A549 (cell line): ENCODE results near the gene VPS51. TPM values are rescaled to one million over a fixed set of nuclear protein-coding genes. Genes with fewer than 3 reads are reported as not detected.

ENCODE experiments used
- ATAC-seq, 2 experiments: fragments of 200-7000 bp in 1 of 2; fragments of >200 bp in 1 of 2; cut with Nextera tagmentation in 1 of 2; cut with Tn5 transposase in 1 of 2; 3 replicates each; pipeline versions ENCODE4 v1.8.0 to v1.9.1; 2018 to 2020; ENCODE audit warnings: mild to moderate bottlenecking in 1 of 2, moderate library complexity in 1 of 2
- CTCF ChIA-PET: fragments of 300-600 bp; sonication (Branson Sonifier 250); formaldehyde crosslinking; extraction: SDS; loops from one replicate; lab custom pipeline; 2021; ENCODE audit warnings: antibody characterized with exemption, inconsistent platforms; lab: Yijun Ruan, JAX
- POLR2A ChIA-PET: fragments of 350-600 bp; formaldehyde crosslinking; extraction: SDS; loops from one replicate; lab custom pipeline; 2021; ENCODE audit warnings: antibody characterized with exemption, inconsistent platforms; lab: Yijun Ruan, JAX
- DNase-seq, 2 experiments: peaks; one replicate each; pipeline versions ENCODE4 v3.0.0 to v3.0.0-alpha.2; 2011 to 2016; ENCODE audit warnings: low read depth in 1 of 2, low spot score in 1 of 2
- FAIRE-seq: peaks from 2 replicates; lab custom pipeline; 2011; peaks lifted over from hg19 to GRCh38; lab: Jason Lieb, UNC
- H3K27ac ChIP-seq, 2 experiments: fragments of >200 bp; sonication (Bioruptor Twin); formaldehyde crosslinking; 3 replicates each; pipeline ENCODE4 v1.5.1; 2016 to 2017
- H3K4me1 ChIP-seq: fragments of >200 bp; sonication (Bioruptor Twin); formaldehyde crosslinking; 3 replicates; pipeline ENCODE4 v1.6.1; 2016
- H3K4me2 ChIP-seq: fragments of >200 bp; sonication (Bioruptor Twin); formaldehyde crosslinking; 3 replicates; pipeline ENCODE4 v1.6.1; 2016
- H3K4me3 ChIP-seq: fragments of >200 bp; sonication (Bioruptor Twin); formaldehyde crosslinking; 3 replicates; pipeline ENCODE4 v1.5.1; 2016
- H3K9me3 ChIP-seq: fragments of >200 bp; sonication (Bioruptor Twin); formaldehyde crosslinking; 3 replicates; pipeline ENCODE4 v1.6.1; 2016
- BHLHE40 ChIP-seq: IDR thresholded peaks from 2 replicates; pipeline ENCODE4 v1.6.1; 2012; ENCODE audit warnings: low read depth, low read length, inconsistent platforms
- CBX2 ChIP-seq: fragments of 200-600 bp; sonication (generic); IDR thresholded peaks from 2 replicates; pipeline ENCODE4 v1.6.1; 2016; ENCODE audit warnings: low read depth, mild to moderate bottlenecking, borderline replicate concordance
- CBX8 ChIP-seq: fragments of 200-600 bp; sonication (generic); IDR thresholded peaks from 2 replicates; pipeline ENCODE4 v1.6.1; 2016
- CEBPB ChIP-seq, 2 experiments: fragments of >200 bp in 1 of 2; sonication (Bioruptor Twin) in 1 of 2; formaldehyde crosslinking in 1 of 2; IDR thresholded peaks; 2 replicates each; pipeline ENCODE4 v1.6.1; 2012 to 2016
- EHF ChIP-seq: fragments of 250-450 bp; sonication (Bioruptor Pico); IDR thresholded peaks from 2 replicates; pipeline ENCODE4 v1.5.0; 2020; ENCODE audit warnings: mild to moderate bottlenecking
- ELK1 ChIP-seq: fragments of 150-350 bp; IDR thresholded peaks from 2 replicates; pipeline ENCODE4 v1.6.1; 2014; ENCODE audit warnings: low read depth, mild to moderate bottlenecking, low read length
- FOSB ChIP-seq: fragments of 250-450 bp; sonication (Bioruptor Pico); IDR thresholded peaks from 2 replicates; pipeline ENCODE4 v1.5.0; 2020; ENCODE audit warnings: mild to moderate bottlenecking, moderate library complexity
- HEYL ChIP-seq: fragments of 250-450 bp; sonication (Bioruptor Pico); IDR thresholded peaks from 2 replicates; pipeline ENCODE4 v1.8.0; 2021; ENCODE audit warnings: mild to moderate bottlenecking, moderate library complexity
- HMGXB4 ChIP-seq: fragments of 250-450 bp; sonication (Bioruptor Pico); IDR thresholded peaks from 2 replicates; pipeline ENCODE4 v1.5.0; 2021; ENCODE audit warnings: mild to moderate bottlenecking, moderate library complexity, borderline replicate concordance
- HOXA7 ChIP-seq: fragments of 250-450 bp; sonication (Bioruptor Pico); IDR thresholded peaks from 2 replicates; pipeline ENCODE4 v1.5.0; 2020; ENCODE audit warnings: mild to moderate bottlenecking, moderate library complexity
- HOXB13 ChIP-seq: fragments of 250-450 bp; sonication (Bioruptor Pico); IDR thresholded peaks from 2 replicates; pipeline ENCODE4 v1.5.0; 2020; ENCODE audit warnings: low read depth, mild to moderate bottlenecking, moderate library complexity
- HOXB5 ChIP-seq: fragments of 250-450 bp; sonication (Bioruptor Pico); IDR thresholded peaks from 2 replicates; pipeline ENCODE4 v1.5.0; 2020; ENCODE audit warnings: mild to moderate bottlenecking, moderate library complexity
- MYC ChIP-seq: IDR thresholded peaks from 2 replicates; pipeline ENCODE4 v1.6.1; 2012; ENCODE audit warnings: mild to moderate bottlenecking, inconsistent platforms, low read length, improper control_type of control experiment, borderline replicate concordance
- NFE2L2 ChIP-seq: fragments of 150-350 bp; conservative IDR thresholded peaks from 2 replicates; pipeline ENCODE4 v1.6.1; 2014; ENCODE audit warnings: low read length
- NR3C1 ChIP-seq: fragments of >200 bp; sonication (Bioruptor Twin); formaldehyde crosslinking; IDR thresholded peaks from 3 replicates; pipeline ENCODE4 v1.6.1; 2017
- PBX3 ChIP-seq: IDR thresholded peaks from 2 replicates; pipeline ENCODE4 v1.6.1; 2012
- POLR2AphosphoS2 ChIP-seq: conservative IDR thresholded peaks from 2 replicates; pipeline ENCODE4 v1.6.1; 2012; ENCODE audit warnings: low read length, improper control_type of control experiment, inconsistent platforms
- TFCP2L1 ChIP-seq: fragments of 250-450 bp; sonication (Bioruptor Pico); IDR thresholded peaks from 2 replicates; pipeline ENCODE4 v1.5.0; 2021; ENCODE audit warnings: mild to moderate bottlenecking
- WGBS: methylation state at CpG from one replicate; pipeline ENCODE4 v1.1.6; 2017; ENCODE audit errors: missing lambda C conversion rate; 5-methylcytosine and 5-hydroxymethylcytosine counted together
- polyA plus RNA-seq, 4 experiments: library from polyadenylated mRNA; depleted of rRNA in 3 of 4; stranded (reverse); fragments of >200 nt; fragmentation: RNase III in 1 of 4; extraction: RNeasy Plus Mini Kit Qiagen cat#74134 plus additional on column Dnase treatment in 1 of 4; gene quantifications; 2 replicates in 3 of 4; 3 replicates in 1 of 4; pipeline ENCODE4 v1.2.3, GENCODE V29; 2011 to 2017

Gene VPS51
- polyA plus RNA-seq, 2 of the 4 experiments (the other 2 are of a cell fraction) = 37.2 to 51.0 TPM

GRCh38 chr11:65135633-65136145 is 39.7 kb downstream of the VPS51 start (continued):
- TF ChIP-seq ELK1 (no peak), EHF (CRISPR knock-in tag) (no peak)
- TF ChIP-seq, all 56 proteins: peak for 0

GRCh38 chr11:65136515-65137096 is 40.6 kb downstream of the VPS51 start:
- 86% methylated on average over 15 of the region's 15 CpGs for WGBS
- TF ChIP-seq ELK1 = no peak
- TF ChIP-seq POLR2AphosphoS2 = no peak
- TF ChIP-seq CBX8 = no peak
- TF ChIP-seq TFCP2L1 = no peak
- TF ChIP-seq MYC = no peak
- TF ChIP-seq NR3C1 = no peak
- TF ChIP-seq PBX3 = no peak
- no peak for TF ChIP-seq BHLHE40
- TF ChIP-seq HMGXB4 (CRISPR knock-in tag) = no peak
- no peak overlapping the region for H3K4me2 ChIP-seq
- ChIA-PET CTCF (interaction anchor here (0.9 to 3.5 kb wide), 10 partner anchors 9 to 138 kb away, joined by 3 to 19 read pairs (median 4); partner anchors contain the start of genes CAPN1 and ZNHIT2), POLR2A (interaction anchor here (1.2 kb wide), 1 partner anchor 138 kb away, joined by 5 read pairs; no protein-coding TSS in a partner anchor)
- peaks cover 15% of the 10 kb centered on the region for H3K4me1 ChIP-seq
- ATAC-seq (no peak), FAIRE-seq (no peak), DNase-seq (no peak)
- H3K4me3 ChIP-seq = no peak overlapping the region
- no peak overlapping the region for H3K27ac ChIP-seq
- no peaks in the 10 kb centered on the region for H3K9me3 ChIP-seq

GRCh38 chr11:65141896-65142494 is 46.0 kb downstream of the VPS51 start:
- no peak for DNase-seq

More at GRCh38 chr11:65141896-65142494, 46.0 kb downstream of the VPS51 start:
- FAIRE-seq = no peak
- no peak for TF ChIP-seq EHF (CRISPR knock-in tag)
- no peak for TF ChIP-seq CBX2
- TF ChIP-seq HOXB5 (CRISPR knock-in tag) = no peak
- no peak for TF ChIP-seq FOSB (CRISPR knock-in tag)
- TF ChIP-seq HEYL = no peak
- no peak for TF ChIP-seq MYC
- no peak for TF ChIP-seq NFE2L2
- no peak for TF ChIP-seq NR3C1
- TF ChIP-seq CEBPB (IDR thresholded peaks at IDR 0.05) = no peak
- TF ChIP-seq ELK1 = no peak
- no peak for TF ChIP-seq HMGXB4 (CRISPR knock-in tag)
- no peak for TF ChIP-seq HOXA7 (CRISPR knock-in tag)
- TF ChIP-seq HOXB13 (CRISPR knock-in tag) = no peak
- ATAC-seq = no peak
- Histone ChIP-seq H3K4me3 (no peak overlapping the region), H3K4me2 (no peak overlapping the region), H3K27ac (no peak overlapping the region), H3K9me3 (no peaks in the 10 kb centered on the region), H3K4me1 (no peaks in the 10 kb centered on the region)
- ChIA-PET POLR2A (no interaction called here), CTCF (no interaction called here)
- WGBS = 62% methylated on average over 7 of the region's 7 CpGs
